ENCODE measurements around the gene CTNNA3.

The CTNNA3 gene

GRCh38 chr10:66284621-66285020 lies 1411.4 kb downstream of the CTNNA3 start:
- no peak for DNase-seq (ENCODE audit: low read depth)

- DNase-seq (ENCODE audit: low read depth): no peak
Observed at GRCh38 chr10:66283874-66284464, 1412.0 kb downstream of the CTNNA3 start.

GRCh38 chr10:66283064-66283463 lies 1412.9 kb downstream of the CTNNA3 start:
- DNase-seq (ENCODE audit: low read depth): no peak

GRCh38 chr10:66281327-66281726 lies 1414.7 kb downstream of the CTNNA3 start:
- no peak for DNase-seq (ENCODE audit: low read depth)

GRCh38 chr10:66277481-66277880 lies 1418.5 kb downstream of the CTNNA3 start:
- no peak for DNase-seq (ENCODE audit: low read depth)

- DNase-seq (ENCODE audit: low read depth): no peak
Observed at GRCh38 chr10:66273966-66274519, 1422.0 kb downstream of the CTNNA3 start.

- DNase-seq (ENCODE audit: low read depth): no peak
Observed at GRCh38 chr10:66265398-66265797, 1430.6 kb downstream of the CTNNA3 start.

- DNase-seq (ENCODE audit: low read depth): no peak
Observed at GRCh38 chr10:66259836-66260235, 1436.2 kb downstream of the CTNNA3 start.

GRCh38 chr10:66258693-66259092 lies 1437.3 kb downstream of the CTNNA3 start:
- no peak for DNase-seq (ENCODE audit: low read depth)

GRCh38 chr10:66257801-66258200 lies 1438.2 kb downstream of the CTNNA3 start:
- DNase-seq (ENCODE audit: low read depth): no peak

- DNase-seq (ENCODE audit: low read depth): no peak
Observed at GRCh38 chr10:66252986-66253385, 1443.0 kb downstream of the CTNNA3 start.

GRCh38 chr10:66246177-66246576 lies 1449.8 kb downstream of the CTNNA3 start:
- DNase-seq (ENCODE audit: low read depth): no peak

GRCh38 chr10:66244953-66245352 lies 1451.0 kb downstream of the CTNNA3 start:
- no peak for DNase-seq (ENCODE audit: low read depth)

- no peak for DNase-seq (ENCODE audit: low read depth)
Observed at GRCh38 chr10:66242885-66243284, 1453.1 kb downstream of the CTNNA3 start.

- DNase-seq (ENCODE audit: low read depth): no peak
Observed at GRCh38 chr10:66239062-66239461, 1456.9 kb downstream of the CTNNA3 start.

- no peak for DNase-seq (ENCODE audit: low read depth)
Observed at GRCh38 chr10:66238343-66238742, 1457.7 kb downstream of the CTNNA3 start.

GRCh38 chr10:66234872-66235271 lies 1461.1 kb downstream of the CTNNA3 start:
- no peak for DNase-seq (ENCODE audit: low read depth)

GRCh38 chr10:66228887-66229286 lies 1467.1 kb downstream of the CTNNA3 start:
- no peak for DNase-seq (ENCODE audit: low read depth)

GRCh38 chr10:66223656-66224055 lies 1472.3 kb downstream of the CTNNA3 start:
- DNase-seq (ENCODE audit: low read depth): no peak

GRCh38 chr10:66222462-66223046 lies 1473.4 kb downstream of the CTNNA3 start:
- no peak for DNase-seq (ENCODE audit: low read depth)

GRCh38 chr10:66218981-66219587 lies 1476.9 kb downstream of the CTNNA3 start:
- DNase-seq (ENCODE audit: low read depth): no peak

- DNase-seq (ENCODE audit: low read depth): no peak
Observed at GRCh38 chr10:66218289-66218688, 1477.7 kb downstream of the CTNNA3 start.

GRCh38 chr10:66215920-66216319 lies 1480.1 kb downstream of the CTNNA3 start:
- DNase-seq (ENCODE audit: low read depth): no peak
